ENCODE results near the gene CIROP.

GRCh38 chr14:23115039-23115731 is 10.4 kb upstream of the CIROP start:
- TF ChIP-seq EZH2phosphoT487 (IDR thresholded peaks at IDR 0.05; ENCODE audit: low read depth) (no peak), CTCF (IDR thresholded peaks at IDR 0.05; ENCODE audit: low read depth, low read length) (no peak)

Data from OCI-LY3 (cell line).